Measurements from ENCODE around the gene PCNX3.

DNA sequence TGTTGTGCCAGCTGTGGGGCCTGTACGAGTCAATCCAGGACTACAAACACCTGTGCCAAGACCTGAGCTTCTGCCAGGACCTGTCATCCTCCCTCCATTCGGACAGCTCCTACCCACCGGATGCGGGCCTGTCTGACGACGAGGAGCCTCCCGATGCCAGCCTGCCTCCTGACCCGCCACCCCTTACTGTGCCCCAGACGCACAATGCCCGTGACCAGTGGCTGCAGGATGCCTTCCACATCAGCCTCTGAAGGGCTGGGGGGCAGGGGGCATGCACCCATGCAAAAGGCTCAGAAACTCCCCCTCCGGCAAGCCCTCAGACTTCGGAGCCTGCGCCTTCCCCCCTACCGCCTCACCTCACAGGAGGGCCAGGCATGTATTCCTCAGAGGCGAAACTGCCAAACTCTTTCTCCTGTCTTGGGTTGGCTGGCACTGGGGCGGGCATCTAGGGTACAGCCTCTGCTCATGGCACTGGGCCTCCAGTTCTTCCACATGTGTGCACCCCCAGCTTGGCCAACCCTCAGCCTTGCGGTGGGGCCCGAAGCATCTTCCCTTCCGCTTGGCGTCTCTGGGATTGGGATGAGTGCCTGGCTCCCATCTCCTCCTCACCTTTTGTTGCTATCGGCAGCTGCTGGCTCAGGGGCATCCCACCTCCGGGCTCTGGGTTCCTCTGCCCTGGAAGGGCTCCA lies 42.0 kb upstream of the PCNX3 start:
- no peak for TF ChIP-seq EZH2 (IDR thresholded peaks at IDR 0.05; ENCODE audit: borderline replicate concordance, insufficient read depth, low read length, poor library complexity, severe bottlenecking)
- TF ChIP-seq, protein P1, sequence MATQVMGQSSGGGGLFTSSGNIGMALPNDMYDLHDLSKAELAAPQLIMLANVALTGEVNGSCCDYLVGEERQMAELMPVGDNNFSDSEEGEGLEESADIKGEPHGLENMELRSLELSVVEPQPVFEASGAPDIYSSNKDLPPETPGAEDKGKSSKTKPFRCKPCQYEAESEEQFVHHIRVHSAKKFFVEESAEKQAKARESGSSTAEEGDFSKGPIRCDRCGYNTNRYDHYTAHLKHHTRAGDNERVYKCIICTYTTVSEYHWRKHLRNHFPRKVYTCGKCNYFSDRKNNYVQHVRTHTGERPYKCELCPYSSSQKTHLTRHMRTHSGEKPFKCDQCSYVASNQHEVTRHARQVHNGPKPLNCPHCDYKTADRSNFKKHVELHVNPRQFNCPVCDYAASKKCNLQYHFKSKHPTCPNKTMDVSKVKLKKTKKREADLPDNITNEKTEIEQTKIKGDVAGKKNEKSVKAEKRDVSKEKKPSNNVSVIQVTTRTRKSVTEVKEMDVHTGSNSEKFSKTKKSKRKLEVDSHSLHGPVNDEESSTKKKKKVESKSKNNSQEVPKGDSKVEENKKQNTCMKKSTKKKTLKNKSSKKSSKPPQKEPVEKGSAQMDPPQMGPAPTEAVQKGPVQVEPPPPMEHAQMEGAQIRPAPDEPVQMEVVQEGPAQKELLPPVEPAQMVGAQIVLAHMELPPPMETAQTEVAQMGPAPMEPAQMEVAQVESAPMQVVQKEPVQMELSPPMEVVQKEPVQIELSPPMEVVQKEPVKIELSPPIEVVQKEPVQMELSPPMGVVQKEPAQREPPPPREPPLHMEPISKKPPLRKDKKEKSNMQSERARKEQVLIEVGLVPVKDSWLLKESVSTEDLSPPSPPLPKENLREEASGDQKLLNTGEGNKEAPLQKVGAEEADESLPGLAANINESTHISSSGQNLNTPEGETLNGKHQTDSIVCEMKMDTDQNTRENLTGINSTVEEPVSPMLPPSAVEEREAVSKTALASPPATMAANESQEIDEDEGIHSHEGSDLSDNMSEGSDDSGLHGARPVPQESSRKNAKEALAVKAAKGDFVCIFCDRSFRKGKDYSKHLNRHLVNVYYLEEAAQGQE (IDR thresholded peaks at IDR 0.05; ENCODE audit: borderline replicate concordance) = no peak
- TF ChIP-seq, protein P2, sequence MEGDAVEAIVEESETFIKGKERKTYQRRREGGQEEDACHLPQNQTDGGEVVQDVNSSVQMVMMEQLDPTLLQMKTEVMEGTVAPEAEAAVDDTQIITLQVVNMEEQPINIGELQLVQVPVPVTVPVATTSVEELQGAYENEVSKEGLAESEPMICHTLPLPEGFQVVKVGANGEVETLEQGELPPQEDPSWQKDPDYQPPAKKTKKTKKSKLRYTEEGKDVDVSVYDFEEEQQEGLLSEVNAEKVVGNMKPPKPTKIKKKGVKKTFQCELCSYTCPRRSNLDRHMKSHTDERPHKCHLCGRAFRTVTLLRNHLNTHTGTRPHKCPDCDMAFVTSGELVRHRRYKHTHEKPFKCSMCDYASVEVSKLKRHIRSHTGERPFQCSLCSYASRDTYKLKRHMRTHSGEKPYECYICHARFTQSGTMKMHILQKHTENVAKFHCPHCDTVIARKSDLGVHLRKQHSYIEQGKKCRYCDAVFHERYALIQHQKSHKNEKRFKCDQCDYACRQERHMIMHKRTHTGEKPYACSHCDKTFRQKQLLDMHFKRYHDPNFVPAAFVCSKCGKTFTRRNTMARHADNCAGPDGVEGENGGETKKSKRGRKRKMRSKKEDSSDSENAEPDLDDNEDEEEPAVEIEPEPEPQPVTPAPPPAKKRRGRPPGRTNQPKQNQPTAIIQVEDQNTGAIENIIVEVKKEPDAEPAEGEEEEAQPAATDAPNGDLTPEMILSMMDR (IDR thresholded peaks at IDR 0.05; ENCODE audit: poor library complexity, severe bottlenecking) = no peak
- TF ChIP-seq SMC3 (conservative IDR thresholded peaks at IDR 0.05; ENCODE audit: poor library complexity) = no peak
- no peak for TF ChIP-seq TAF1 (IDR thresholded peaks at IDR 0.05; ENCODE audit: low read depth)
- TF ChIP-seq POLR2AphosphoS5 (IDR thresholded peaks at IDR 0.05) = no peak
- TF ChIP-seq EP300 (conservative IDR thresholded peaks at IDR 0.05; ENCODE audit: poor library complexity, severe bottlenecking) = no peak
